Fibroblast of peridontal ligament (primary cell): ENCODE measurements around the gene TBC1D7.

Experiments used
- DNase-seq: peaks from one replicate; pipeline ENCODE4 v3.0.0-alpha.2; 2010; ENCODE audit errors: extremely low read depth

The TBC1D7 gene

DNA sequence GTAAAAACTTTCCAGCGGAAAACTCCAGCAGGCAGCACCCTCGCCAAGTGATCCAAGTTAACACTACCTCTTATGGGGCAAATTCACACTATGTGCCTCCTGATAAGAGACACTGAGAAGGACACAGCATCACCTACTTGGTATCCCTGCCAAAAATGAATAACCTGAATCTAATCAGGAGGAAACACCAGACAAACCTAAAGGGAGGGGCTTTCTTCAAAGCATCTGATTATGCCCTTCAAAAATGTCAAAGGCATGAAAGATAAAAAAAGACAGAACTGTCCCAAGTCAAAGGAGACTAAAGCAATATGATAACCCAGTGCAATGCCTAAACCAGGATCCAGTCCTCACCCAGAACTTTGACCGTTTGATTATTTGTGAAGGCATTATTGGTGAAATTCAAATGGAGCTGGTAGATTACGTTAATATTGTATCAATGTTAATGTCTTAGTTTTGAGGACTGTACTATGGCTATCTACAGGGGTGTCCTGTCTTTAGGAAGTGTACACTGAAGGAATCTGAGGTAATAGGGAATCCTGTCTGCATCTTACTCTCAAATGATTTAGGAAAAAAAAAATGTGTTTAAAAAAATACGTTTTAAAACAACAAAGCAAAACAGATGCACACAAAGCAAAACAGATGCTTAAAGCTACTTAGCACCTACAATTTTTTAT is 8.3 kb downstream of the TBC1D7 start:
- no peak for DNase-seq

DNA sequence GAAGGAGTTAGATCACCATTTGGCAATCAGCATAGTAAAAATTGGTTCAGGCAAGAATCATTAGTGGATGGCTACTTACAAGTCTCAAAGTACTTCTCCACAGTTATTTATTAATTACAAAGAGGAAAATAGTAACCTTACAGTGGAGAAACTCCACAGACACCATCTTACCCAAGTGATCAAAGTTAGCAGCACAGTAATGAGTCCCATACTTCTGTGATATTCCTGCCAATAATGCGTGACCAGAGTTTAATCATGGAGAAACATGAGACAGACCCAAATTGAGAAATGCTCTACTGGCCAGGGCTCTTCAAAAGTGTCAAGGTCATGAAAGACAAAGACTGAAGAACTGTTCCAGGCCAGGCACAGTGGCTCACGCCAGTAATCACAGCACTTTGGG is 9.5 kb downstream of the TBC1D7 start:
- DNase-seq: no peak

DNA sequence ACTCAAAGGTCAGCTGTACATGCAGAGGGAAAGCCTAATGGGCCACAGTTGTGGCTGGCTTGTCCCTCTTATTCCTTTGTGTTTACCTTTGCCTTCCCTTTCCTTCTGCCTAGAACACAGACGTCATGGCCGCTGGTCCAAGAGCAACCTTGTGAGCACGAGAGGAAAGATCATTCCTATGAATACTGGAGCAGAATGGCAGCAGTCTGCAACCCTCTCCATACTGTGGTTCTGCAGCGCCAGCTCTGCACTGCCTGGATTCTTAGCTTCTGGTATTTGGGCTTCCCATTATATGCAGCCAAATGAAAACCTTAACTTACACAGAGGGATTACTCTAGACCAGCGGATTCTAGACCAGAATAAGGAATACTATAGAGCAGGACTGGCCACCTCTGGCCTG is 12.4 kb downstream of the TBC1D7 start:
- DNase-seq: no peak

DNA sequence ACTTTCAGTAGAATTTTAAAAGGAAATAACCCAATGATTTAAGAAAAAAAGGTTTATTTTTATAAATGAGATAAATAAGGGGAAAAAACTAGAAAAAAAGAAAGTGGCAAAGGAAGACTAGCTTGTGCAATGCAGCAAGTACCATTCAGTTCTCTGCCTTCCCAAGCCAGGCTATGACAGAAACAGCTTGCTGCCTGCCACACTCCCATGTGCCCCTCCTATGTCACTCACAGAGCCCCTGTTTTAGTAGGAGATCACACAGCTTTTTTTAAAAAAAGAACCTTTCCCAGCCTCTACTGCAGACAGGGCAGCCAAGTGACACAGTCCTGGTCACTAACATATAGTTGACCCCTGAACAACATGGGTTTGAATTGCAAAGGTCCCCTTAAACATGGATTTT is 13.5 kb downstream of the TBC1D7 start:
- DNase-seq: no peak

DNA sequence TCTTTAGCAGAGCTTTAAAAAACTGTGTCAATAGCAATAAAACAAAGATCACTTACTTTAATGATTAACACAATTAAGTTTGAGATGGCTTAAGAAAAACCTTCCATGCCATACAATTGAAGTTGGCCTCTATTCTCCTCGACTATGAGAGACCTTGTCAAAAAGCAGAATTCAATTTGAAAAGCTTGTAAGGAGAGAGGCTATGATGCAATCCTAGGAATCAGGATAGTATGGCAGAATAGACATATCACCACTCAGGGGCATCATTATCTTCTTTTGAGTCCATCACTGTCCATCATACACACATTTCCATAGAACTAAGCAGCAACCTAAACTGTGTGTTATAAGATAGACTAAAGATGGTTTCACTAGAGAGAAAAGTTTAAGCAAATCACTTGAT is 17.2 kb downstream of the TBC1D7 start:
- DNase-seq: no peak

DNA sequence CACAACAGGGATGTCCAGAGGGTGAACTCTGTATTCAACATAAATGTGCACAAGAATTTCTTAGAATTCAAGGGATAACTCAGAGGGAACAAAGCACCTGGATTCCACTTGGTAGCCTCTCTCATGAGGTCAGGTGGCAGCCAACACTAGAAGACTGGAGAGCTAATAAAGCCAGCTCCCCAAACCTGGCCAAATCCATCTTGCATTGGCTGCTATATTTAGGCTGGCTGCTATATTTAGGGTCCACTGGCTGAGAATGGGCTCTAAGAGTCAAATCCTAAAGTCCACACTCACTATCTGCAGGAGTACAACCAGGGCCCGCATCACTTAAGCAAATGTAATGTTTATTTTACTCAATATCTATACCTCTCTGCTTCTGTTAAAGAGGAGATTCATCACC is 20.0 kb downstream of the TBC1D7 start:
- DNase-seq: no peak

DNA sequence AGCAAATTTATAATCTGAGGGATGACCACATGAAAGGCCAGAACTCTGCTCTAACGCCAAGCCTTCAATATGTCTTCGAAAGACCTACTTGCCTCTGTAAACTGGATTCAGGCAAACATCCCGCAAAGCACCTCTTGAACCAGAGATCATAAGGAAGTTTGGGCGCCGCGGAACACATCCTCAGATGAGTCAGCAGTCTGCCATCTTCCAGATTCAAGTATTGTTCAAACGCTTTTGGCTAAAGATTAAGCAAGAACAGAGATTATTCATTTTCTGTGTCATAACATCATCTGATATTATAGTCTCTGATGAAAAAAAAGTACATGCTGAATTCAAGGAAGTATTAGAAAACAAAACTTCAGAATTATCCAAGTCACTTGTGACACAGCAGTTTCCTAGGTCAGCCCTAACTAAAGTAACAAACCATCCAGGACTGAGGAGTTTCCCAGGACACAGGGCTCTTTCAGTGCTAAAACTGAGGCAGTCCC is 20.8 kb downstream of the TBC1D7 start:
- peak; percentile 81 for DNase-seq

DNA sequence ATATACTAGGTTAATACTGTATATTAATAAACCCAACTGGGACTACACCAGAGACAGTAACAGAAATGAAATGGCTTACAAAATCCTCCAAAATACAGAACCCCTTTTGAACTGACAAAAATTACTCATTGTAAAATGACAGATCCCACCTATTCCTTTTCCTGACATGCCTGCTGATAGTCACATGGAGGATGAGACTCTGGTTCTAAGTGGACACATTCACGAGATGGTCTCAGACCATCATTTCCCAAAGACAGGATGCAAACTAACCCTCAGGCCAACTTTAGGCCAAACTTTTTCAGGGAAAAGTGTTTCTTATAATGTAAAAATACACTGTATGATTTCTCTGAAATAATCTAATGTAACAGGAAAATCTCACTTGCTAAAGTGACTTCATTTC is 22.5 kb downstream of the TBC1D7 start:
- no peak for DNase-seq

DNA sequence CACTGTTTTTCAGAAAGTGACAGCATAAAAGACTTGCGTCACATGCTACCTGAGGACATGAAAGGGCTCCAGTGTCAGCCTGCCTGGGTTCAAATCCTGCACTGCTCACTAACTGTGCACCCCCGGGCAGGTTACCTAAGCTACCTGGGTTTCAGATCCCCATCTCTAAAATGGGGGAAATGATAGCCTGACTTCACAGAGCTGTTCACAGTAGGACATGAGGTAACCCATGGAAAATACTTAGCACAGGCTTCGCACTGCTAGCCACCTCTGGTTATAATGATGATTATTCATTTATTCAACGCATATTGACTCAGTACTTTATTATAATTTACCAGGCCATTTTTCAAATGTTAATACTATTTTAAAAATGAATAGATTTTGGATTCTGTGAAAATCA is 23.0 kb downstream of the TBC1D7 start:
- DNase-seq: no peak

DNA sequence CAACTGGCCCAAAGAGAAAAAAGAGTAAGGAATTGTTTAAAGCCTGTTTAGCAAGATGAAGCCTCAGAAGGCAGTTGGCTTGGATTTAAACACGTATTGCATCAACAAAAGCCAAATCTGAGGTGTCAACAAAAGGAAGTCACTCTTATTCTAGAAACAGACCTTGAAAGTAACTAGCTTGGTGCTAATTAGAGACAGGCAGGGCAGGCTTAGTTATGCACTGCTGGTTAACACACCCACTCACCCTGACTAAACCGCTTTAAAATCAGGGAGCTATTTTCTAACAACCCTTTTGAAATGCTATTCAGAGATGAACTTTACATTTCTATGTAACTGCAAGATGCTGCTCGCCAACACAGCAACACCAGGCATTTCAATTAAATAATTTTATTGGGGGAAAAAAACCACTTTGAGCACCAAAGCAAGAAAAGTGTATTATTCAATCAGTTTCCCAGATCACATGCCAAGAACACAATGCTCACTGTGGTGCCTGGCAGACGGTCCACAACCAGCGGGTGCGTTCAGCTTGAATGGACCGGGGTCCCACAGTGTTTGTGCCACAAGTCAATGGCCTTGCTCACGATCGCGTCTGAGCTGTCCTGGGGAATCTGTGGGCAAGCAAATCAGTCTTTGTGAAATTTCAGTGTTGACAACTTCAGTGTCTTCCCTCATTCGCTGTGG is 23.6 kb downstream of the TBC1D7 start:
- DNase-seq: peak; percentile 29

DNA sequence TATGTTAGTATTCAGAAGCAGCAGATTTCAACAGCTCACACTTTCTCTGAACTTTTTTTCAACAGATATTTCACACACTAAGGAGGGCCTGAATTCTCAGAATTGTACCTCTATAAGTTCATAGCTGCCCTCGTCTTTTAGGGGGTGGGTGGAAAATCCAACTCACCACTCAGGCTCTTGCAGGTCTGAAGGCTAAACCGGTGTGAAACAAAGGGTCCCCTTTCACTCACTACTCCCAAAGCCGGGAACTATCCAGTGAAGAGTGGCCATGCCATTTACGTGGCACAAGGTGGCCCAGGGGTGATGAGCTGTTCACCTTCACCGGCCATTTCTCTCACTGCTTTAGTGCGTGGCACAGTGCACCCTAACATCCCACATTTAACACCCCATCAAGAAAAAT is 24.2 kb downstream of the TBC1D7 start:
- no peak for DNase-seq

DNA sequence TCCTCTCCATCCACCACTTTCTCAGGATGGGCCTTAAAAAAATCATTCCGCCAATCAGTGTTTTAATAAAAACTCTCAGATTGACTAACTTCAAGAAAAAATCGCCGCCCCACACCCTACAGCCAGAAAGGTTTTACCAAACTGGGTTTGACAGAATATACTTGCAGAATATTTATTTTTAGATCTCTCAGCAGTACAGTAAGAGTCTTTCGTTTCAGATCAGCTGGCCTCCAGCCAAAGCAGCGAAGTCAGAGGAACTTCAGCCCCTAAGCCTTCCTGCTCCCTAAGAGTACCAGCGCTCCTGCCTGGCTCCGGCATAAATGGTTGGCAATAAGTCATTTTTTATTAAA is 24.7 kb downstream of the TBC1D7 start:
- peak; percentile 87 for DNase-seq

DNA sequence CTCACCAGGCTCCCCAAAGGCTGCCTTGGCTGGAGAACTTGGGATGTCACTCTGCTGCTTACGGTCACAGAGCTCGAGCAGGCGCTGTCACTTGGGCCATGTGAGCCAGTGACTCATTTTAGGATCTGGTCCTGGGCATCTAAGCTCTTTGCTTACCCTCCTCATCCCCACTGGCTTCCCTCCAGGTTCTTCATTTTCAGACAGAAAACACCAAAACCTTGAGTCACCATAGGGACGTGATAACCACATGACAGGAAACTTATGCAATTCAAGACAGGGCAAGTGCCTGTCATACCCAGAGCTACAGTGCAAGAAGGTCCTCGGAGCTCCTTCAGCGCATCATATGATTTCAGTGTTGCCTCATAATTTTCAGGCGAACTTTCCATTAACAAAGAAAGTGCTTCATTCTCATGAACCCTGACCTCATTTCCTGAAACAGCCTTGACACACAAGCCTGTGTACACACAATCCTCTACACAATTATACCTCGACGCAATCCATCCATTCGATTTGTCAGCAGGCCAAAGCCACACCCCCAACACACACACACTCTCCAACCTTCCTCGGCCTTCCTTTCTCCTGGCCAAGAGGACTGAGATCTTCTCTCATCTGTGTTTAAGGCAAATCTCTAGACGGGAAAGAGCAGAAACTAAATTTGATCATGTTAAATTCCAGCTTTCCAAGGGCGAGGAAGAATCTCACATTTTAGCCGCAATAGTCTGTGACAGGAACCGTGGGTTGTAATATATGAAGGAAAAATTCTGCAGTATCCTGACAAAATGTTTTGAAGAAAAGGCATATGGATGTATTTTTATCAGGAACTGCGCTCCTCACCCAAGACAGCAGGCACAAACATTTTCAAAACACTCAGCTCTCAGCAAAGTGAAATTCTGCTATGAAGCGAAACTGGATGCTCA is 25.3 kb downstream of the TBC1D7 start:
- DNase-seq: peak; percentile 96

DNA sequence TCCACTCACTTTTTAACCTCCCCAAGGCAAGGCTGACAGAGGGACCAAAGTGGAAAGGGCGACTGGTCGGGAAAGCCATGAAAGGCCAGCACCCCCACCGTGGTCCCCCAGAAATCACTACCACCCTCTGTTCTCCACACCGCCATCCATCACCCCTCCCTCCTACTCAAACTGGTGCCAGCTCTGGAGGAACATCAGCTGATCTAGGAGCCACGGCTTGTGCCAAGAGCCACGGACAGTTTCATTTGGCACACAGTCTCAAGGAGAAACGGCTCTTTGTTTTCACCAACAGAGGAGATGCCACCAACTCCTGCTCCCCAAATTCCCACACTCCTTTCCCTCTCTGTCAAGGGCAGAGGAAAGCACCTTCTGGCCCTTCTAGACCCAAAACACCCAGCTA is 26.0 kb downstream of the TBC1D7 start:
- DNase-seq: no peak

DNA sequence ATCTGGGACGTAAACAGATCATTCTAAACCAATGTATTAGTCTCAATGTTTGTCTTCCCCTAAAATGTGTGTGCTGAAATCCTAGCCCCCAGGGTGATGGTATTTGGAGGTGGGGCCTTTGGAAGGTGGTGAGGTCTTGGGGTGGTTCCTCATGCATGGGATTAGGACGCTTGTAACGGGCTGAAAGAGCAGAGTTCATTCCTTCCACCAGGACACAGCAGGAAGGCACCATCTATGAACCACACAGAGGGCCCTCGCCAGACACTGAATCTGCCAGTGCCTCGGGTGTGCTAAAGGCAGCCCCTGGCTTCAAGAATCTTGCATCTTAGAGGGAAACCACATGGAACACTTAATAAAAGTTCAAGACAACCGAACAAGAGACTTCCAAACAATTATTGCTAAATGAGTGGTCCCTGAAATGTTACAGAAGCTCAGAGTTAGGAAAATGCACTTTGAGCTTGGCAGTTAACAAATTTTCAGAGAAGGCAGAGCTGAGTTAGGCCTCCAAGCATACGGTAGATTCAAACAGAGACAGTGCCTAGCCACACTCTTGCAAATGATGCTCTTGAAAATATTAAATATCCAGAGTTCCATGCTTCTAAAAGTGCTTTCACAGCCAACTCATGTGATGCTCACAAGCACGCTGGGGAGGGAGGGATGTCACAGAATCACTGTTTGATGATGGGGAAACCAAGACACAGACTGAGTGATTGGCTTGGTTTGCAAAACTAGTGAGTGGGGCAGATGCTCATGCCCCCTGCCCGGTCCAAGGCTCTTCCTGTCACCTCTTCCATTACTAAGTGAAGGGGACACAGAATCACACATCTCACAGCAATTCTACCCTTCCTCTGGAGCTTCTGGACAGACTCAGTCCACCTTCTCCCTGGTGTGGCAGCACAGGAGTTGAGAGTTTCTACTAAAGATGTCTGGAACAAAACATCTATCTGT is 27.4 kb downstream of the TBC1D7 start:
- no peak for DNase-seq

DNA sequence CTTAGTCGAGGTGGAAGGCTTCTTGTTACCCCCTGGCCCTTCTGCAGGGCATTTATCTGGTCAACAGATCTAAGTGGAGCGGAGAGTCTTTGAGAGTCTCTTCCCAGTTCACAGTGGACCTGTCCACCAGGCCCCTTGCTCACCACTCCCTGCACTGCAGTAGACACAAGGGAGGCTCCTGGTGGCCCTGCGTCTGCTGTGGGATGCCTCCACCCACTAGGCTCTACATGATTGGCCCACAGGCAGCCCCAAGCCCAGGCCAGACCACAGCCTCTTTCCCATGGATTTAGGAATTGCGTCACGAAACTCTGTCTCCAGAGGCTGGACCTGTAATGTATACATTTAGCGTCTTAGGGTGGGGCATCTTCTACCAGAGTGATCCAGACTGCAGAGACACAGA is 28.4 kb downstream of the TBC1D7 start:
- DNase-seq: no peak

DNA sequence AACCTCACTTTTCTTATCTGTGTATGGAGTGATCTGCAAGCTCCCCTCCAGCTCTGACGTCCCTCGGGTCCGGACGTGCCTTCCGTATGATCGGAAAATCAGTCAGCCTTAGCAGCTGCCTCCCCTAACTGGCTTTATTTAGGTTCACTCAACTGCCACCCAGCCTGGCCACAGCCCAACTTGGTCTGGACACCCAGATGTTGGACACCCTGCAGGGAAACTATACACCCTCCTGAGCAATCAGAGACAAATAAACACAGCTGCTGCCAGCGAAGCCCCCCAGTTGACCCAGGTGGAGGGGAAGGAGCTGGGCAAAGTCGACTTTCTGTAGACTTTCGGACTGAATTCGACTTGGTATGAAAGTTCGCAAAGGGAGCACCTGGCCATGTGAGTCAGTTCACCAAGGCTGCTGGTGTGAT is 28.9 kb downstream of the TBC1D7 start:
- no peak for DNase-seq

DNA sequence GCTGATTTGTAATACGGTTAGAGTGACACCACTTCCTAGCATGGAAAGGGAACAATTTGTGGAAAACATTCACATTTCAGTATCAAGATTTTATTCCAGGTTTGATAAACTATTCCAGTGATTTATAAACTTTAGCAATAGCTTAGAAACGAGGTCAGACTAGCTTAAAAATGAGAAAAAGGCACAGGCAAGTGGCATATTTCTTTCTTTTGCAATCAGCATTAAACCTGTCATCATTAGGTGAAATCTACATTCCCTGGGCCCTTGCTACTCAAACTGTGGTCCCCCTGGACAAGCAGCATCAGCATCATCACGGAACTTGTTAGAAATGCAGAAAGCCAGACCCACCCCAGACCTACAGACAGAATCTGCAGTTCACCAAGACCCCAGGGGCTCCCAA is 29.9 kb downstream of the TBC1D7 start:
- DNase-seq: no peak

DNA sequence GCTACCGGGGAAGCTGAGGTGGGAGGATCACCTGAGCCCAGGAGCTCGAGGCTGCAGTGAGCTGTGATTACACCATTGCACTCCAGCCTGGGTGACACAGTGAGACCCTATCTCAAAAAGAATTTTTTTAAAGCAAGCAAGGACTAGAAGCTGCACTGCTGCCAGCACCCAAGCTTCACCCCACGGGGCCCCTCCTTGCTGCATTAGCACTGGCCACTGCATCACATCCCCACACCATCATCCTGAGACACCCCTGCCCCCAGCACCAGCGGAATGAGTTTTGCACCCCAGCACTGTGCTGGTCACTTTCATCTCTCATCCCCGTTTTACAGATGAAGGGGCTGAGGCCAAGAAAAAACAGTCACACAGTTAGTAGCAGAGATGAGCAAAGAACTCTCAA is 30.9 kb downstream of the TBC1D7 start:
- no peak for DNase-seq

DNA sequence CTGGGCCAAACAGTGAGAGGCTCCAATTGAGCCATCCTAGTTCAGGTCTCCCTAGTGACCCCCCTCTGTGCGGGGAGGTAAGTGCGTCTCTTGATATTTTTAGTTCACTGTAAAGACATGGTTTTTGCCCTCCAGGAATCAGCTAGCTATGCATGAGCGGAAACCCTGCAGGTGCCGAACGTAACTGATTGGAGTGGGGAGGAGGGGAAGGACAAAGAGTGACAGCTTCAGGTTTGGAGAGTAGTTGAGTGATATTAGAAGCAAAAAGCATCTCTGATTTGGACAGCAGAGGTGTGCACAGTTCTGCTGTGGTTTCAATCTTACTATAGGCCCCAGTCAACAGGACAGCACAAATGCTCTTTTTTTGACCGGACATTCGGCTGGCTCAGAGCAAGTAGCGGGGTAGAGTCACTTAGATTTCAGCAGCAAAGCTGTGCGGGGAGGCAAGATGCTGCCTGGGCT is 31.8 kb downstream of the TBC1D7 start:
- DNase-seq: no peak

DNA sequence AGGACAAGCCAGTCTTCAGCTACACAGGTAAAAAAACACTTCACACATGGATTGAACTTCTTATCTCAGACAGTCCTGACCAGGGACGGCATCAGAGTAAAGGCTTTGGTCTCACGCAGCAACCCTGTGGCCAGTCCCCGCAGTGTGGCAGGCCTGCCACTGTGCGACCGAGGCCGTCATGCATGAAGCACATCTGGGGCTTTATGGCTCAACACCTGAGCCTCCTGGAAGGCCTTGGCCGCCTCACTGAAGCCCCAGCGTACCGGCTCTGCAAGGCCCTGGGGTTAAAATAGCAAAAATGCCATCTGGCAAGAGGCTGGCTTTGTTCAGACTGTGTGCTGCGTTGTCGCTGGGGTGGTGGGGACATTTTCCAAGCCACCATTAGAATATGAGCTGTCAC is 32.8 kb downstream of the TBC1D7 start:
- DNase-seq: no peak
